OCI-LY1 (cell line): ENCODE results near the gene UMAD1.

ENCODE experiments used
- H2AFZ ChIP-seq: fragments of 200-600 bp; sonication (generic), shearing (Covaris generic); 2 replicates; pipeline ENCODE4 v1.6.0; 2014; ENCODE audit warnings: antibody characterized with exemption, mild to moderate bottlenecking, low read length
- H3F3A ChIP-seq: fragments of 200-600 bp; sonication (generic), shearing (Covaris generic); 2 replicates; pipeline ENCODE4 v1.6.0; 2014; ENCODE audit warnings: mild to moderate bottlenecking, antibody characterized with exemption, low read length, moderate library complexity; ENCODE audit not compliant: insufficient read depth
- H3K27ac ChIP-seq: fragments of 200-600 bp; sonication (generic); 2 replicates; pipeline ENCODE4 v1.5.1; 2014; ENCODE audit warnings: low read length, mixed run types, mild to moderate bottlenecking, low read depth; ENCODE audit not compliant: poor library complexity, severe bottlenecking
- H3K27me3 ChIP-seq: fragments of 200-600 bp; sonication (generic); 2 replicates; pipeline ENCODE4 v1.6.0; 2014; ENCODE audit warnings: antibody characterized with exemption, mild to moderate bottlenecking, low read length, moderate library complexity; ENCODE audit not compliant: insufficient read depth
- H3K36me3 ChIP-seq: fragments of 200-600 bp; sonication (generic); 2 replicates; pipeline ENCODE4 v1.6.1; 2014; ENCODE audit warnings: mild to moderate bottlenecking, antibody characterized with exemption, low read length, moderate library complexity, mixed read lengths; ENCODE audit not compliant: insufficient read depth
- H3K4me1 ChIP-seq: fragments of 200-600 bp; sonication (generic); 2 replicates; pipeline ENCODE4 v1.5.1; 2014; ENCODE audit warnings: mild to moderate bottlenecking, low read length, moderate library complexity; ENCODE audit not compliant: insufficient read depth, severe bottlenecking
- H3K4me2 ChIP-seq: fragments of 200-600 bp; sonication (generic), shearing (Covaris generic); 2 replicates; pipeline ENCODE4 v1.6.1; 2014; ENCODE audit warnings: low read length
- H3K4me3 ChIP-seq: fragments of 200-600 bp; sonication (generic); 2 replicates; pipeline ENCODE4 v1.5.1; 2014; ENCODE audit warnings: low read length, low read depth, mild to moderate bottlenecking, mixed read lengths; ENCODE audit not compliant: poor library complexity, severe bottlenecking
- H3K79me2 ChIP-seq: fragments of 200-600 bp; shearing (Covaris generic); 2 replicates; pipeline ENCODE4 v1.6.1; 2016; ENCODE audit warnings: mixed run types, low read length, mixed read lengths; ENCODE audit not compliant: insufficient read depth
- H3K9ac ChIP-seq: fragments of 200-600 bp; sonication (generic), shearing (Covaris generic); 2 replicates; pipeline ENCODE4 v1.6.1; 2014; ENCODE audit warnings: mild to moderate bottlenecking, low read length, mixed read lengths
- H3K9me2 ChIP-seq: fragments of 200-600 bp; sonication (generic), shearing (Covaris generic); 2 replicates; pipeline ENCODE4 v1.6.1; 2014; ENCODE audit warnings: low read depth, mild to moderate bottlenecking, low read length, mixed read lengths
- H3K9me3 ChIP-seq: fragments of 200-600 bp; shearing (Covaris generic); 2 replicates; pipeline ENCODE4 v1.6.1; 2014; ENCODE audit warnings: low read length, mixed read lengths
- H4K20me1 ChIP-seq: fragments of 200-600 bp; sonication (generic), shearing (Covaris generic); 2 replicates; pipeline ENCODE4 v1.6.0; 2016; ENCODE audit warnings: mild to moderate bottlenecking, low read length; ENCODE audit not compliant: insufficient read depth
- EZH2 ChIP-seq: fragments of 200-600 bp; sonication (generic), shearing (Covaris generic); IDR thresholded peaks from 2 replicates; pipeline ENCODE4 v1.8.0; 2017; ENCODE audit warnings: borderline replicate concordance, mixed run types, mild to moderate bottlenecking, antibody characterized with exemption, low read length, moderate library complexity, mixed read lengths
- TF ChIP-seq, protein P1 (sequence below): fragments of 200-600 bp; sonication (generic), shearing (Covaris generic); IDR thresholded peaks from 2 replicates; pipeline ENCODE4 v1.5.1; 2017; ENCODE audit warnings: mild to moderate bottlenecking, antibody characterized with exemption, low read length, moderate library complexity, mixed read lengths

Gene UMAD1

DNA sequence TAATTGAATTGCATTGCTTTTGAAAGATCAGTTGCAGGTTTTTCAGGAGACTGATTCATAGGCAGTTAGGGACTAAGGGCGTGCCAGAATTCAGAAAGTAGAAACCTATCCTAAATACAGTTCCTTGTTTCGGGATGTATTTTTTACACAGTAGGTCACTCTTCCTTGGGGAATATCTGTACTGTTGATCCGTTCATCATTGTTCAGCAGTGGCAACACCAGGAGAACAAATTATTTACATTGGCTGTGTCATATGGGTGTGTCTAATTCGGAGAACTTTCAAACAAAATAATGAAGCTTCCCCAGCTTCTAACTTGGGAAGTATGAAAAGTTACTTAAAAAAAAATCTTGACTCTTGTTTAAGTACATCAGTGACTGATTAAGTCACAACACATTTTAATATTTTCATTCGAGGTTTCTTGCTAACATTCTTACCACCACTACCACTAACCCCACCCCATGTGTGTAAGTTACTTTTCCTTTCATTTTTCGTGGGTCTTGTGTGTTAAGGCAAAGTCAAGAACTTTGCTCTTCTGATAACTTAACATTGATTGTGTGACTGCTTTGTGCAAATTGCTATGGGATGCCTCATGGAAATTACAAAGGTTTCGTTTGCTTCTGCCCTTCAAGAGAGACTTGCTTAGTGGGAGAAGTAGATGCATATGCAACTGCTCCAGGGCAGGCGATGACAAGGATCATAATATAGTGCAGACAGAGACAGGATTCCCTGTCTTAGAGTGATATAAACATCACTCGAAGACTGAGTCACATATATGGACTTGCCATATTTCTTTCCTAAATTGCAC is 121.6 kb downstream of the UMAD1 start:
- Histone ChIP-seq H4K20me1 (no peaks in the 10 kb centered on the region), H3K36me3 (no peaks in the 10 kb centered on the region), H3K4me2 (peak overlapping the region; percentile 92), H3K4me3 (peak overlapping the region; percentile 60), H2AFZ (peak overlapping the region; percentile 22), H3K27me3 (no peaks in the 10 kb centered on the region), H3K4me1 (peaks cover 42% of the 10 kb centered on the region), H3K27ac (peak overlapping the region; percentile 70), H3K9ac (peak overlapping the region; percentile 55), H3K79me2 (no peaks in the 10 kb centered on the region), H3K9me3 (no peaks in the 10 kb centered on the region), H3F3A (no peaks in the 10 kb centered on the region), H3K9me2 (no peaks in the 10 kb centered on the region)
- no peak for TF ChIP-seq EZH2
- TF ChIP-seq, protein P1, sequence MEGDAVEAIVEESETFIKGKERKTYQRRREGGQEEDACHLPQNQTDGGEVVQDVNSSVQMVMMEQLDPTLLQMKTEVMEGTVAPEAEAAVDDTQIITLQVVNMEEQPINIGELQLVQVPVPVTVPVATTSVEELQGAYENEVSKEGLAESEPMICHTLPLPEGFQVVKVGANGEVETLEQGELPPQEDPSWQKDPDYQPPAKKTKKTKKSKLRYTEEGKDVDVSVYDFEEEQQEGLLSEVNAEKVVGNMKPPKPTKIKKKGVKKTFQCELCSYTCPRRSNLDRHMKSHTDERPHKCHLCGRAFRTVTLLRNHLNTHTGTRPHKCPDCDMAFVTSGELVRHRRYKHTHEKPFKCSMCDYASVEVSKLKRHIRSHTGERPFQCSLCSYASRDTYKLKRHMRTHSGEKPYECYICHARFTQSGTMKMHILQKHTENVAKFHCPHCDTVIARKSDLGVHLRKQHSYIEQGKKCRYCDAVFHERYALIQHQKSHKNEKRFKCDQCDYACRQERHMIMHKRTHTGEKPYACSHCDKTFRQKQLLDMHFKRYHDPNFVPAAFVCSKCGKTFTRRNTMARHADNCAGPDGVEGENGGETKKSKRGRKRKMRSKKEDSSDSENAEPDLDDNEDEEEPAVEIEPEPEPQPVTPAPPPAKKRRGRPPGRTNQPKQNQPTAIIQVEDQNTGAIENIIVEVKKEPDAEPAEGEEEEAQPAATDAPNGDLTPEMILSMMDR: no peak

DNA sequence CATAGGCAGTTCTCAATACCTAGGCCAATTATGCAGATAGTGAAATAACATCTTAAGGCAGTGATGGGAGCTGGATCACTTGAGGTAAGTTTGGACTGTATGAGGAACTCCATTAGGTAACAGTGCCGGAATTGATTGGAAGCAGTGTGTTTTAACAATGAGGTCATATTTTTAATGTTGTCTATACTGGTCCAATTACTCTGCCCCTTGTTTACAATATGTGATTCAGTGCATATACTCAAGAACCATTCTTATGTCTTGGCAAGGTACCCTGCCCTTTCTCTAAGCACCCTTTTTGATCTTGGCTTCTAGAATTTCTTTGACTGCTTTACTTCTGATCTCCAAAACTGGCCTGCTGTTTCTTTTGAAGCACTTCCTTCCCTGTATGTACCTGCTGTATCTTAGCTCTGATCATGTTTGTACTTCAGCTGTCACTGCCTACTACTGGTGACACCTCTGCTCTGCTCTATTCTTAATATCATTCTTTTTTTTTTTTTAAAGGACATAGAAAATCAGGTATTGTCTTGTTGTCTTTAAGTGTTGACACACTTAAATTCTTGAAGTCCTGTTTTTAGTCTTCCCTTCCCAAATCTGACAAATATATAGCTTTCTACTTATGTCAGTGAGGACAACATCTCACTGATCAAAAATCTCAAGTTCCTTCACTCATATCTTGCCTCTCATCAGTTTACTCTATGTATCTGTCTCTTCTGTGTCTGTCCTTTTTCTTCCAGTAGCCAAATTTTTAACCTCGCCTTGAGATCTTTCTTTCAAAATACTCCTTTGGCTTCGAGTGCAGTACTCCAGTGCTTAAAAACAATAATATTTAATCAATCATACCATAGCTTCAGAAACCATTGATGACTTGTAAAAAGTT is 124.2 kb downstream of the UMAD1 start:
- H2AFZ ChIP-seq: no peak overlapping the region
- H3K4me2 ChIP-seq: no peak overlapping the region

DNA sequence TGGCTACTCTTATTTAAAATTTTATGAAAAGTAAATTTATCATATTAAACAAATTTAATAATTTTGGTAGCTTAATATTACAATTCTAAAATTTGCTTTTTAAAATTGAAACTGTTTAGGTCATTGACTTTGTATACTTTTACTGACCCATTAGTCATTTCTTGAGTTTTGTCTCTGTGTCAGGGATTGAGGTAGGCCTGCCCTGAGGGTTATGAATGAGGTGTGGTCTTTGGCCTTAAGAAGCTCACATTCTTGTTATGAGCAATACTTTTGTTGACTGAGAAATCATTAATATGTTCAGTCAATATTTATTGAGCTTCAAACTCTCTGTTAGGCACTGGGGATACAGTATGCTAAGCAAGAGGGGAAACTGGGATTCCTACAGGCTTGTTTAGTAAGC is 124.9 kb downstream of the UMAD1 start:
- Histone ChIP-seq H3K79me2 (no peaks in the 10 kb centered on the region), H3K9me3 (no peaks in the 10 kb centered on the region), H3K4me1 (peaks cover 42% of the 10 kb centered on the region), H3K36me3 (no peaks in the 10 kb centered on the region), H3K9ac (no peak overlapping the region), H3K9me2 (no peaks in the 10 kb centered on the region), H2AFZ (no peak overlapping the region), H3K27ac (no peak overlapping the region), H3K4me3 (no peak overlapping the region), H3K4me2 (no peak overlapping the region), H4K20me1 (no peaks in the 10 kb centered on the region), H3F3A (no peaks in the 10 kb centered on the region), H3K27me3 (no peaks in the 10 kb centered on the region)
- TF ChIP-seq EZH2: no peak
- TF ChIP-seq, protein P1: no peak

More for the DNA sequence above, 124.2 kb downstream of the UMAD1 start:
- no peak for TF ChIP-seq EZH2
- TF ChIP-seq, protein P1: peak; percentile 57; the same call in 1 of the 2 replicates
- H3K4me1 ChIP-seq: peaks cover 42% of the 10 kb centered on the region
- H3K4me3 ChIP-seq: no peak overlapping the region
- H3K79me2 ChIP-seq: no peaks in the 10 kb centered on the region
- H3K27me3 ChIP-seq: no peaks in the 10 kb centered on the region
- H3K9ac ChIP-seq: no peak overlapping the region; the same call in 1 of the 2 replicates
- no peaks in the 10 kb centered on the region for H3K36me3 ChIP-seq
- H4K20me1 ChIP-seq: no peaks in the 10 kb centered on the region
- H3K9me3 ChIP-seq: no peaks in the 10 kb centered on the region
- no peaks in the 10 kb centered on the region for H3K9me2 ChIP-seq
- peak overlapping the region; percentile 70 for H3K27ac ChIP-seq
- no peaks in the 10 kb centered on the region for H3F3A ChIP-seq
